ENCODE measurements around the gene TEX48.
A peak's percentile ranks its signal among the peaks of the same experiment; 100 is the strongest.

The TEX48 gene

DNA sequence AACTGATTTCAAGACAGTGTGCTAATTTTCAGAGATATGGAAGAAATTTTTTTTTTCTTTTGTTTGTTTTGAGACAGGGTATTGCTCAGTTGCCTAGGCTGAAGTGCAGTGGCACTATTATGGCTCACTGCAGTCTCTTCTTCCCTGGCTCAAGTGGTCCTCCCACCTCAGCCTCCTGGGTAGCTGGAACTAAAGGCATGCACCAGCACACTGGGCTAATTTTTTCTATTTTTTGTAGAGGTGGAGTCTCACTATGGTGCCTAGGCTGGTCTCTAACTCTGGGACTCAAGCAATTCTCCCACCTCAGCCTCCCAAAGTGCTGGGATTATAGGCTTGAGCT, 9.9 kb upstream of the TEX48 start:
- no peak for DNase-seq

DNA sequence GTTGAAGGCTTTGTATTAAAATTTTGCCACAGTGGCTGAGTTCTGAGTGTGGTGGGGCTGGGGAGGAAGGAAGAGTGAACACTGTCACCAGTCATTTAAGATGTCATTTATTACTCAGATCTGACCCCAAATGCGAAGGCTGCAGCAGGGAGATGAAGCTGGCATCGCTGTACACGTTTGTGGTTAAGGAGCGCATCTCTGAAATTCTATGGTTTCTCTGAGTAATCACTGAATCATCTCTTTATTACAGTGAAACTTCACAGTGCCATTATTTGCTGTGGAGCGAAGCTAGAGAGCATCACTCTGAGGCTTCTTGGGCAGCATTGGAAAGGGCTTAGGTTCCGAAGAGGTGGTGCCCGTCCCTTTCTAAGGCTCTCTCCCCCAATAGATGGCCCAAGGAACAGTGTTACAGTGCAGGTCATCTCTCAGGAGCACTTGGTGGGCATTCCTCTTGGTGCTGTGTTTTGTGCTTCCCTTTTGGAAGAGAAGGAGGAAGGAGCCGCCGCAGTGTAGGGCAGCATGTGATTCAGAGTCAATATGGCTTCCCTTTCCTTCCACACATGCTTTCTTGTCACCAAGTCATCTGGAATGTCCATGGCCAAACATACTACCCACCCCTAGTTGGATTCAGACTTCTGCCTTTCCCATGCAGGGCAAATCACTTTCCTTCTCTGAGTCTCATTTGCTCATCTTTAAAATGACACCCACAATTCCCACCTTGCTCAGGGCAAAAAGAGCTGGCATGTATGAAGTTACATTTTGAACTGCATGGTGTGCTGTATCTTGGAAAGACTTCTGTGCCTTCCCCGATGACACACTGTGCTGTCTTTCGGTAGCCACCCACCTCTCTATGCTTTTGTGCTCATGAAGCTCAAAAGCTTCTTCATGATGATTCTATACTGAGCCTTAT, 9.3 kb upstream of the TEX48 start:
- DNase-seq = no peak

DNA sequence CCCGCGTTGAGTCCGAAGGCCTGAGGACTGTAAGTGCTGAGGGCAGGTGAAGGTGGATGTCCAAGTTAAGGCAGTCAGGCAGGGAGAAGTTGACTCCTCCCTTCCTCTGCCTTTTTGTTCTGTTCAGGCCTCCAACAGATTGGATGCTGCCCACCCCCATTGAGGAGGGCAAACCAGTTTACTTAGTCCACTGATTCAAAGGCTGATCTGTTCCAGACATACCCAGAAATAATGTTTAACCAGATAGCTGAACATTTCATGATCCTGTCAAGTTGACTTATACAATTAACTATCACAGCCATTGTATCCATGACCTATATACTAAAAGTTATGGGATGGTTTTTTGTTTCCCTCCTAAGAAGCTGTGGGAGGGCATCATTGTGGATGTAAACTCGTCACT, 8.3 kb upstream of the TEX48 start:
- DNase-seq = no peak

DNA sequence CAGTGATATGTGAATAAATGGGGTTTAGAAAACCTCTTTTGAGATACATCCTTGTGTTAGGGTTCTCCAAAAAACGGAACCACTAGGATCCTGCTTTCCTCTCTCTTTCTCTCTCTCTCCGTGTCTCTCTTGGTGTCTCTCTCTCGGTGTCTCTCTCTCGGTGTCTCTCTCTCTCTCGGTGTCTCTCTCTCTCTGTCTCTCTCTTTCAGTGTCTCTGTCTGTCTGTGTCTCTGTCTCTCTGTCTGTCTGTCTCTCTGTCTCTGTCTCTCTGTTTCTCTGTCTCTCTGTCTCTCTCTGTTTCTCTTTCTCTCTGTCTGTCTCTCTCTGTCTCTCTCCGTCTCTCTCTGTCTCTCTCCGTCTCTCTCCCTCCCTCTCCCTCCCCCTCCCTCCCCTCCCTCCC, 7.8 kb upstream of the TEX48 start:
- DNase-seq = no peak

DNA sequence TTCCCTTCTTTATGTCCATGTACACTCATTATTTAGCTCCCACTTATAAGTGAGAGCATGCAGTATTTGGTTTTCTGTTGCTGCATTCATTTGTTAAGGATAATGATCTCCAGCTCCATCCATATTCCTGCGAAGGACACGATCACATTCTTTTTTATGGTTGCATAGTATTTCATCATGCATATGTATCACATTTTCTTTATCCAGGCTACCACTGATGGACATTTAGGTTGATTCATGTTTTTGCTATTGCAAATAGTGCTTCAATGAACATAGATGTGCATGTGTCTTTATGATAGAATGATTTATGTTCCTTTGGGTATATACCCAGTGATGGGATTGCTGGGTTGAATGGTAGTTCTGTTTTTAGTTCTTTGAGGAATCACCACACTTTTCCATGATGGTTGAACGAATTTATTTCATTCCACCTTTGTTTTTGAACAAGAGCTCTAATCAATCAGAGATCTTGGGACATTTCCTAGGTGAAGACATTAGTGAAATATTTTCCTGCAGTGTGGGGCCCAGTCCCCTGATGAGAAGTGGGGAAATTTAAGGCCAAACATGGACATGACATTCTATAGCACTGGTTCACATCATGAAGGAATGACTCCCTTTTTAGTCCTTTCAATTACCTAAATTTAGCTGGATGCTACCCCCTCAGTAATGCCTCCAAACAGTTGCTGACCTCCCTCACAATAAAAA, 7.1 kb upstream of the TEX48 start:
- DNase-seq = no peak

DNA sequence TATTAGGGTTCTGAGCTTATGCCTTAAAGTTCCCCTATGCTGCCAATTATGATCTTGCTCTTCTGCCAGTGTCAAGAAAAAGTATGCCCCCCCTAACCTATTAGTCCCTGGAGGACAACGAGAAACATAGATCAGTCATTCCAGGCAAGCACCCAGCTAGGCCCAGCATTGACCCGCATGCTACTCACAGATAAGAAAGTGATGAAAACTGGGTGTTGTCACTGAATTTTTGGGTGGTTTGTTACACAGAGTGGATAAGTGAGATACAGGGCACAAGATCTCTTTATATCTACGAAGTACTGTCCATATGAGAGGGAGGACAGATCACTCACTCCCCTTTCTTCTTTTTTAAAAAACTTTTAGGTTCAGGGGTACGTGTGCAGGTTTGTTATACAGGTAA, 6.4 kb upstream of the TEX48 start:
- DNase-seq = no peak

DNA sequence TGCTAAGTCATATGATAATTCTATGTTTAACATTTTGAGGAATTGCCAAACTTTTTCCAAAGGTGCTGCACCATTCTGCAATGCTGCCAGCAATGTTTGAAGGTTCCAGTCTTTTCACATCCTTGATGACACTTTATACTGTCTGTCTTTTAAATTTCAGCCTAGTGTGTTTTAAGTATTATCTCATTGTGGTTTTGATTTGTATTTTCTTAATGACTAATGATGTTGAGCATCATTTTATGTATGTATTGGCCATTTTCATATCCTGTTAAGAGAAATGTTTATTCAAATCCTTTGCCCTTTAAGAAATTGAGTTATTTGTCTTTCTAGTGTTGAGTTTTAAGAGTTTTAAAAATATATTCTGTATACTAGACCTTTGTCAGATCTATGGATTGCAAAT, 5.0 kb upstream of the TEX48 start:
- DNase-seq = no peak

DNA sequence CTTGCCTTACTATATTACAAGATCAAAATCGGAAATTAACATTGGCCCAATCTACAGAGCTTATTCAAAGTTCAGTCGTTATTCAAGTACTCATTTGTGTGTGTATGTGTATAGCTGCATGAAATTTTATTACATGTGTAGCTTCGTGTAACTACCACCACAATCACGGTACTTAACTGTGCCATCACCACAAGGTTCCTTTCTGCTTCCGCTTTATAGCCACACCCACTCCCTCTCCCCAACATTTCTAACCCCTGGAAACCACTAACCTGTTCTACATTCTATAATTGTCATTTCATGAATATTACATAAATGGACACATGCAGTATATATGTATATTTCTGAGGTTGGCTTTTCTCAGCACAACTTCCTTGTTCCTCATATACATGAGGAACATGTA, 4.0 kb upstream of the TEX48 start:
- DNase-seq = no peak

DNA sequence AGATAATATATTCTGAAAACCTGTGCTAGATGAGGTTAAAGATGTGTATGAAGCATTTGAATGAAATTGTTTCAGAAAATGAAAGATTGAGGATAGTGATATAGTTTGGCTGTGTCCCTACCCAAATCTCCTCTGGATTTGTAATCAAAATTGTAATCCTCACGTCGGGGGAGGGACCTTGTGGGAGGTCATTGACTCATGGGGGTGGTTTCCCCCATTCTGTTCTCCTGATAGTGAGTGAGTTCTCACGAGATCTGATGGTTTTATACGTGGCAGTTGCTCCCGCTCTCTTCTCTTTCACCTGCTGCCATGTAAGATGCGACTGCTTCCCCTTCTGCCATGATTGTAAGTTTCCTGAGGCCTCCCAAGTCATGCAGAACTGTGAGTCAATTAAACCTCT, 2.0 kb upstream of the TEX48 start:
- no peak for DNase-seq

DNA sequence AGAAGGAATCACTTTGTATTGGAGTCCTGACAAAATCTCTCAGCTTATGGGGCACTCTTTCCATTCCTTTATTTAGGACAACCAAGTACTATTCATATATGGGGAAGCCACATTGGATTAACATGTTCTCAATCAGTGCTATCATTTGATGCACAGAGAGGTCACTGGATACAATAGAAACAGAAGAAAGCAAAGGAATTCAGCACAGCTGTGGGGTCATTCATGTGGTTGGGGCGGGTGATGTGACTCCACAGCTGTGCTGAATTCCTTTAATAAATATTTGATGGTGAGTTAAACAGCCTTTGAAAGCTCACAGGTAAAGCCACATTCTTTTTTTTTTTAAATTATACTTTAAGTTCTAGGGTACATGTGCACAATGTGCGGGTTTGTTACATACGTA, 854 bp upstream of the TEX48 start:
- no peak for DNase-seq

DNA sequence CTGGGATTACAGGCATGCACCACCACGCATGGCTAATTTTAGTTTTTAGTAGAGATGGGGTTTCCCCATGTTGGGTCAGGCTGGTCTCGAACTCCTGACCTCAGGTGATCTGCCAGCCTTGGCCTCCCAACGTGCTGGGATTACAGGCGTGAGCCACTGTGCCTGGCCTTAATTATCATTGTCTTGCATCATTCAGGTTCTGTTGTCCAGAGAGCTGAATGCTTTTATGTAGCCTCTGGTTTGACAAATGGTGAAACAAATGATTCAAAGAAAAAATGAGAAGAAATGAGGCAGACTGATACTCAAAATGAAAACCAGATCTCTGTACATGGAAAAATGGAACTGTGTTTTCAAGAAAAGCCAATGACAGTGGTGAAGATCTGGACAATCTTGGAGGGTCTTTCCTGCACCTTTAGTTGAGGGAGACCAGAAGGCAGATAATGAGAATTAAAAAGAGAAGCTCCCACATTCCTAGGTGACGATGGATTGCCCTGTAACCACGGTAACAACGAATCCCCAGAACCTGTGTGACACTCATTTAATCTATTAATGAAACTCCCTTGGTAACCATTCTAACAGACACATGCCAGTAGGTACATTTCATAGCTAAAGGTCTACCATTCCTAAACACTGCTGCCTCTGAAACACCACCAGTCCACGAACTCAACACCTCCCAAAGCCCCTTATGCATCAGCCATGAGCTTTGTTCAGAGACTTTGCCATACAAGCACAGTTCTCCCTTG, 1.6 kb downstream of the TEX48 start:
- DNase-seq = no peak

DNA sequence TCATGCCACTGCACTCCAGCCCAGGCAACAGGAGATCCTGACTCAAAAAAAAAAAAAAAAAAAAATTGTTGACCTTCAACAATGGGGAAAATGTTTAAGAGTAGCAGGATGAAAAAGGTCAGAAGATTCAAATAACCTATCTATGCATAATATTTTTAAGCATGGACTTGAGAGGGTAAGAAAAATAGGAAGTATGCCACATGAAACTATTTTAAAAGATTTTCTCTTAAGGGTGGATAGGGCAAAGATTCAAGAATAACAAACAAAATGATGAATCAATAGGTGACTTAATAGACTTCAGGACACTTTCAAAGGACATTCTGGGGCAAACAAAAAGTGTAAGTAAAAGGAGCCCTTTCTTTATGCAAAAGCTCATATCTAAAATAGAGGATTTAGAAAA, 3.2 kb downstream of the TEX48 start:
- DNase-seq = no peak

DNA sequence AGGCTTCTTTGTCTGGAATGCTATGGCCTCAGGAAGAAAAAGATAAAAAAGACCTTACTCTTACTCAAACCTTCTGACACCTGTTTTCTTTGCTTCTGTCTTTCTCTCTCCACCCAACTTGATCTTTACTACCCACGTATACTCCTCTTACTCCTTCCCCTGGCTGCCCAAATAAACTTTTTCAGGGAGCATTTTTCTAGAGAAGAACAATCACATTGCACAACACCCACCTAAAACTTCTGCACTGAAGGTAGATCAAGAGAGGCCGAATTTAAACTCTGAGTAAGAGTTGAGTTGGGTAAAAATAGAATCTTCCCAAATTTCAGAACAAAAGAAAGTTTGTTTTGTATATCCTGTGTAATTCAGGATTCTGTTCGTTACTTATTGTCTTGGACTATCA, 3.9 kb downstream of the TEX48 start:
- no peak for DNase-seq

DNA sequence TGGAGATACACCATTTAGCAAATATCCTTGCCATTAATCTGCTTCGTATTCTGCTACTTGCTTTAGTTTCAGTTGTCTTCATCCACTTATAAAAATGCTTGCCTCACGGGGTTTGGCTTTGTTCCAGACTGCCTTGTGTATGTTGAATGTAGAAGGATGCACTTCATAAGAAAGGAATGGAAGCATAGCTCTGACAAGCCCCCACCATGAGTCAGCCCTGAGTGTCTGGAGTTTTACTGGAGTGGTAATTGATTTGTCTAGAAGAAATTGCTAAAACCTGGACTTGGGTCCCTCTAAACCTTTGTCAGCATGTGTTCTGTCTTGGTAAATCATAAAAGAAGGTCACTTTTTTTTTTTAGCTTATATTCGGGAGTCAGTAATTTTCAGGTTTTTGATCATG, 4.6 kb downstream of the TEX48 start:
- DNase-seq = peak; percentile 4

DNA sequence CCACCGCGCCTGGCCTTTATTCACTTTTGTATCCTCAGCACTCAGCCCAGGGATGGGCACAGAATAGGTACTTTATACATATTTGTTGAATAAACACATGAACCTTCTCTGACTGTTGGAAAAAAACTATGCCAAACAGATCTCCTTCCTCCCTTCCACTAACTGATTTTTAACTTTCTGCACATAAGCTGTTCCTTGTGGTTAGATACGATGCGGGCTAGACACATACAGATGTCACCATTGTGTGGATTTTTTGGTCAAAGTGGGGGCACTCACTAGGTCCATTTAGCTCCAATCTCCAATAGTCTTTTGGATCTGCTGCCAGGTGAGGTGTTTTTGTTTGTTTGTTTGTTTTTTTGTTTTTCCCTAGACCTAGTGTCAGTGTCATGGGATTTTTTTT, 5.1 kb downstream of the TEX48 start:
- no peak for DNase-seq

DNA sequence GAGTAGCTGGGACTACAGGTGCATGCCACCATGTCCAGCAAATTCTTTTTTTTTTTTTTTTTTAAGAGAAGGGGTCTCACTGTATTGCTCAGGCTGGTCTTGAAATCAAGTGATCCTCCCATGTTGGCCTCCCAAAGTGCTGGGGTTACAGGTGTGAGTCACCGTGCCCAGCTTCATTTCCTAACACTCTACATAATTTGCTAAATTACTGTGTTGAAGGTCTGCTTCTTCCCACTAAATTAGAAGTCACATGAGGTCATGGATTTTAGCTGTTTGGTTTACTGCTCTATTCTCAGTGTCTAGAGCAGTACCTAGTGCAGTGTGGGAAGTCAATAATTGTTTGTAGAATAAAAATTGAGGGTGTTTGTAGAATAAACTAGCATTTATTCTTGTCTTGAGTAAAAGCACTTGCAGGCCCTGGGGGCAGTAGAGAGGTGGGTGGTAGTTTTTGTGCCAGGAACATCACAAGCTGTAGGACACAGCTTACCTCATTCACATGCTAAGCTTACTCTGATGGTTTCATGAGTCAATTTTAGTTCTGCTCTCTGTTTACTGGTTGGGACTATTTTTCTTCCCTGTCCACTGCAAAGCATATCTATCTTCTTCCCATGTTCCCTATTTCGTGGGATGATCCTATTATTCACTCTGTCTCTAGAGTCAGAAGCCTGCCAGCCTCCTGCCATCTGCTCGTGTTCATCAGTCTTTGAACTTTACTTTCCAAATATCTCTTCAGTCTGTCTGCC, 7.0 kb downstream of the TEX48 start:
- DNase-seq = no peak

DNA sequence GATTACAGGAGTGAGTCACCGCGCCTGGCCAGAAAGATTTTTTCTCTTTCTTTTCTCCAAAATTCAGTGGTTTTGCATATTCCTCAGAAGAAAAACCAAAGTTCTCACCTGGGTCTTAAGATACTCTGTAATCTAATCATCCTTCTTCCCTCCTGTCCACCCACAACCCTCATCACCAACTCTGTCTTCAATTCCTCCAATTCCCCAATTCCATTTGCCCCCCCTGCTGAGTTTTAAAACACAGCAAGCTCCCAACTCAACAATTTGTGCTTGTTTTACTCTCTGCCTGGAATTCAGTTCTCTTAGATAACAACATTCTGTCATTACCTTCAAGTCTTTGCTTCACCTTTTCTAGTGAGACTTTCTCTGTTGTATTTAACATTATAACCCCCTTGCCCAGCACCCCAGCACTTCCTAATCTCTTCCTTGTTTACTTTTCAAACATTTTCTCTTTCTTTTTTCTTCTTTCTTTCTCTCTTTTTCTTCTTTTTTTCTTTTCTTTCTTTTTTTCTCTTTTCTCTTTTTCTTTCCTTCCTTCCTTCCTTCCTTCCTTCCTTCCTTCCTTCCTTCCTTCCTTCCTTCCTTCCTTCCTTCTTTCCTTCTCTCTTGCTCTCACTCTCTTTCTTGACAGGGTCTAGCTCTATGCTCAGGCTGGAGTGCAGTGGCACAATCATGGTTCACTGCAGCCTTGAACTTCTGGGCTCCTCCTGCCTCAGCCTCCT, 7.8 kb downstream of the TEX48 start:
- DNase-seq = no peak

DNA sequence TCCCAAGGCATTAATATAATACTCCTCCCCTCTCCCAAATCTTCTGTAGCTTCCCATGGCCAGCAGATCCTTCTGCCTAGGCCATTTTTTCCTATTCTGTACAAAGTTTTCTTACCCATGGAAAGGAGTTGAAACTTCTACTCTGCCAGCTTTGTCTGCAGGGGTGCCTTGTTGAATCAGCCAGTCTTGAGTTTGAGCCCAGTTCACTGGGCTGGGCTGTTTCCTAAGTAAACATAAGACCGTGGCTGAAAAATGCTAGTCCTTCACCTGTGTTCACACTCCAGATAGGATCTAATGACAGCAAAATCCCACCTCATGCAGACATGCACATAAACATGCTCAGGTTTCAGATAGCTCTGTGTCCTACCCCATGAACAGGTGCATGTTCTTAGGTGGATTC, 10.4 kb downstream of the TEX48 start:
- no peak for DNase-seq

DNA sequence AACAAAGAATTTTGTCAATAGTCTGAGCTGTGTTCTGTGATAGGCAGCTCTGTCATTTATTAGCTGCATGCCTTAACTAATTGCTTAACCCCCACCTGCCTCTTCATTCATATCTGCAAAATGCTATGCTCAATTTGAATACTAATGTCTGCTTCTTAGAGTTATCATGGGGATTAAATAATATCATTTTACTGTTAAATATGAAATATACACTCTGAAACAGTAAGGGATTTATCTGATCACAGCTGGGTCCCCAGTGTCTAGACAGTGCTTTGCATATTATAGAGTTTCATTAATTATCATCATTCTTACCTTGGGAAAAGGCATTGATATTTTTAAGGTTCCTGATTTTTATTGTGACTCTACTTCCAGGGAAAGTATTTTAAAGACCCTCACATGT, 12.0 kb downstream of the TEX48 start:
- DNase-seq = peak; percentile 0

DNA sequence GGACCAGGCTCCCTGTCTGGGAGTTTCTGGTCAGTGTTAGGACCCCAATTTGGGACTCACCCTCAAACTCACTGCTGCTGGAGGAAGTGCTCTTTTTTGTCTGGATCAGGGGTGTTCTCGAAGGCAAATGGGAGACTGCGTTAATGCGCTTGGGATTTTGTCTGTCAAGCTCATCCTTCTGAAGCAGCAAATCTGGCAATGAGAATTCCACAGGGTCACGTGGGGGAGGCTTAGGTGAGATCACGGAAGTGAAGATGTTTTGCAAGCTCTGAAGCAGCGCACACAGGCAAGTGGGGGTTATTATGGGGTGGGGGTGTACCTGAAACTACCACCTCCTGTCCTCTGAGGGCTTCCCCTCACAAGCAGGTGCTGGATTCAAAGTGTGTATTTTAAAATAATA, 13.8 kb downstream of the TEX48 start:
- DNase-seq = no peak

DNA sequence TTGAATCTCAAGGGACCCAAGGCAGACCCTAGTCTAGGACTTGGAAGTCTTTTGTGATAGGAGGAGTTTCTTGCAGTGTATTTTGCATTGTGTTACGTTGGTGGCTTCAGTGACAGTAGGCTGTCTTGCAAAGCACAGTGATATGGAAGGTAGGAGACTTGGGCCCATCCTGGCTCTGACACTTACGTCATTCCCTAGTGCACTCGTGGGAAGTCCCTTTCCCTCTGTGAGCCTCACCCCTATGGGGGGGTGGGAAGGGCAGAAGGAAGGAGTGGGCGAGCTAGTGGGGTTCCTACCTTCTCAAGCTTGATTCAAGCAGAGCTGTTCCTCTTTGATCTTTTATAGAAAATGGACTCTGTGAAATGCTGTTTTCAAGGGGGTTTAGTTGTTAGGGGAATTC, 15.1 kb downstream of the TEX48 start:
- no peak for DNase-seq

DNA sequence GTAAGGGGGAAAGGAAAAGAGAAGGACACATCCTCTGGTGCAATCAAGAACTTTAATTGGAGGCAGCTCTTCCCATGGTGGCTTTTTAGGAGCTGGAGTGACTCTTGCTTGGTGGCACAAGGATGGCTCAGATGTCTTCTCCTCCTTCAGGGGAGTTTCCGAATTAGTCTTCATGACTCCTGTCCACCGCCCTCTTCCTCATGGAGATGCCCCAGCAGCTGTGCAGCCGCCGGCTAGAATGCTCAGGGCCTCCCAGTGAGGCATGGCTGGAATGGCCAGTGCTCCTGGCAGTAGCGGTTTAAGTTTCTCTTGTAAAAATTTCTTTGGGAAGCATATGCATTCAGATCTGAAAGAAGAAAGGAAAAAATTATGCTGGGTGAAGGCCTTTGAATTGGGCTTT, 15.6 kb downstream of the TEX48 start:
- no peak for DNase-seq

DNA sequence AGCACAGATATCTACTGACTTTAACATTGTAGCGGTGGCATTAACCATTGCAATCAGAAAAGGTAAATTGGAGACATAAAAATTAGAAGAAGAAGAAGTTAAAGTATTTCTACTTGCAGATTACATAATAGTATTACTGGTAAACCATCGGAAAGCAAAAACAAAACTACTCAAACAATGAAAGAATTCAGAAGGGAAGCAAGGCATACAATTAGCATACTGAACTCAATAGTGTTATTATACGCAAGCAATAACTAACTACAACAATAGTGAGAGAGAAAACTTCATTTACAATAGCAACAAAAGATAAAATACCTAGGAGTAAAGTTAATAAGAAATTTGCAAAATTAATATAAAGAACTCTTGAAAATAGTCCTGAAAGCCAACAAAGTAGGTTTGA, 17.8 kb downstream of the TEX48 start:
- DNase-seq = no peak

Measured in NCI-H1048 (cell line).